Measurements from ENCODE around the gene CD247.

The CD247 gene

GRCh38 chr1:167512046-167512654, 6.2 kb downstream of the CD247 start:
- DNase-seq (ENCODE audit: low read depth in 2 of 2): no peak

GRCh38 chr1:167511374-167511986, 6.8 kb downstream of the CD247 start:
- no peak for DNase-seq (ENCODE audit: low read depth in 2 of 2)

- no peak for DNase-seq (ENCODE audit: low read depth in 2 of 2)
These were observed 7.4 kb downstream of the CD247 start for GRCh38 chr1:167510881-167511280.

GRCh38 chr1:167510244-167510643, 8.1 kb downstream of the CD247 start:
- no peak for DNase-seq (ENCODE audit: low read depth in 2 of 2)

GRCh38 chr1:167509587-167509986, 8.7 kb downstream of the CD247 start:
- DNase-seq (ENCODE audit: low read depth in 2 of 2): no peak

- DNase-seq (ENCODE audit: low read depth in 2 of 2): no peak
These were observed 10.6 kb downstream of the CD247 start for GRCh38 chr1:167507719-167508118.

- DNase-seq (ENCODE audit: low read depth in 2 of 2): no peak
These were observed 13.9 kb downstream of the CD247 start for GRCh38 chr1:167504467-167504827.

GRCh38 chr1:167503626-167504466, 14.5 kb downstream of the CD247 start:
- DNase-seq (ENCODE audit: low read depth in 2 of 2): no peak

- DNase-seq (ENCODE audit: low read depth in 2 of 2): no peak
These were observed 15.4 kb downstream of the CD247 start for GRCh38 chr1:167502719-167503462.

- DNase-seq (ENCODE audit: low read depth in 2 of 2): no peak
These were observed 16.2 kb downstream of the CD247 start for GRCh38 chr1:167502192-167502551.

GRCh38 chr1:167501515-167502191, 16.7 kb downstream of the CD247 start:
- DNase-seq (ENCODE audit: low read depth in 2 of 2): no peak

- no peak for DNase-seq (ENCODE audit: low read depth in 2 of 2)
These were observed 18.0 kb downstream of the CD247 start for GRCh38 chr1:167500283-167500860.

- DNase-seq (ENCODE audit: low read depth in 2 of 2): no peak
These were observed 18.6 kb downstream of the CD247 start for GRCh38 chr1:167499664-167500101.

- no peak for DNase-seq (ENCODE audit: low read depth in 2 of 2)
These were observed 19.2 kb downstream of the CD247 start for GRCh38 chr1:167499106-167499505.

GRCh38 chr1:167496797-167497619, 21.3 kb downstream of the CD247 start:
- DNase-seq (ENCODE audit: low read depth in 2 of 2): no peak

- DNase-seq (ENCODE audit: low read depth in 2 of 2): no peak
These were observed 25.0 kb downstream of the CD247 start for GRCh38 chr1:167493372-167493771.

GRCh38 chr1:167492481-167492910, 25.8 kb downstream of the CD247 start:
- peak in 1 of 2 donors; percentile 72 for DNase-seq (ENCODE audit: low read depth in 2 of 2)

GRCh38 chr1:167491586-167492461, 26.5 kb downstream of the CD247 start:
- DNase-seq (ENCODE audit: low read depth in 2 of 2): no peak

GRCh38 chr1:167490765-167491164, 27.6 kb downstream of the CD247 start:
- no peak for DNase-seq (ENCODE audit: low read depth in 2 of 2)
